Effector CD4-positive, alpha-beta T cell (primary cell): Measurements from ENCODE around the gene POU2F1.

Experiments used
- DNase-seq: peaks from one replicate; pipeline ENCODE4 v3.0.0-alpha.2; 2020

The POU2F1 gene

DNA sequence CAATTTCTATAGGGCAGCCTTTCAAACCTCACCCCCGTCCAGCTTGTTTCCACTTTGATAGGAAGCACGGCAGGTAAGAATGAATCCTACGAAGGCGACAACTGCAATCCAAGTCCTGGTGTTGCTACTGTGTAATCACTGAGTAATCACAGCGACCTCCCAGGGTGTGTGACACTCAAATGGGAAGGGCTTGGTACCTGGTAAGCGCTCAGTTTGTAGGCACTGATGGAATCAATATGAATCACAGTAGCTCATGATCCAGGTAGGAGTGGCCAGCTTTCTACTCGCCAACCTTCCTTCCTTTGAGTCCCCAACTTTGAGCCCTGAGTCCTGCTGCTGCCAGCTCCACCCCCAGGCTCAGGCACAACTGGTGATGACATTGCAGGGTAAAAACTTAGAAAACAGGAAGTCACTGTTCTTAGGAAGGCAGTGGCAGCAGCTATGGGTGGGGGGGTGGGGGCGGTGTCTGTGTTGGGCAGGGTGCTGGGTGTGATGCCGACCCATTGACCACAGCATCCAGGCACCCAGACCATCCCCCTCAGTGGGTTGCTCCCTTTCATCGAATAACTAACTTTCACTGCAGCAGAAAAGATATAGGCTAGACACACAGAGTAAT, 226.9 kb downstream of the POU2F1 start:
- DNase-seq = peak; percentile 70

DNA sequence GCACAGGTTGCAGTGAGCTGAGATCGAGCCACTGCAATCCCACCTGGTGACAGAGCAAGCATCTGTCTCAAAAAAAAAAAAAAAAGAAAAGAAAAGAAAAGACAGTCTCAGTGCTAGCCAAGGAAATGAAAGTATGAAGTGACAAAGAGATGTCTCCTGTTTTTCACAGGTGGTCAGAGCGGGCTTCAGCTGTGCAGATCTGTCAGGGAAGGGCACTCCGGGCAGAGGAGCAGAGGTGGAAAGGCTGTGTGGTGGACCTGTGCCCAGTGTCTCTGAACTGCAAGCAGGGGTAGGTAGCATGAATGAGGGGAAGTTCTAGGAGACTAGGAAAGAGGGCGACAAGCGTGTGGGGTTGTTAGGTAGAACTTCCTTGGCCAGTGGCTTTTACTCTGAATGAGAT, 230.2 kb downstream of the POU2F1 start:
- DNase-seq = no peak

DNA sequence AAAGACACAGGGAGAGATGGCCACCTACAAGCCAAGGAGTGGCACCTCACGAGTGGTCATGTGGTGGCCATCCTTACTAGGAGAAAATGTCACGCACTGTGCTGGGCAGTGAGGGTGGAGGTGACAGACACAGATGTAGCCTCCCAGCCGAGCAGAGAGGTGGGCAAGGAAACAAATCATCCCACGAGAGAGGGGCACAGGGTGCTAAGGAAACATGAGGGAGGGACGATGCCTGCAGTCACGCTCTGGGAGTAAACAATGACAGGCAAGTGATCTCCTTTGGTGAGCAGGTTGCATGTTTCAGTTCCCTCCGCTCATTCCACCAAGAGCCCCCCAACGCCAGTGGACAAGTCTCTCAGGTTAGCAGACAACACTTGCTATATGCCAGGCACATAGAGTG, 231.8 kb downstream of the POU2F1 start:
- DNase-seq = no peak

DNA sequence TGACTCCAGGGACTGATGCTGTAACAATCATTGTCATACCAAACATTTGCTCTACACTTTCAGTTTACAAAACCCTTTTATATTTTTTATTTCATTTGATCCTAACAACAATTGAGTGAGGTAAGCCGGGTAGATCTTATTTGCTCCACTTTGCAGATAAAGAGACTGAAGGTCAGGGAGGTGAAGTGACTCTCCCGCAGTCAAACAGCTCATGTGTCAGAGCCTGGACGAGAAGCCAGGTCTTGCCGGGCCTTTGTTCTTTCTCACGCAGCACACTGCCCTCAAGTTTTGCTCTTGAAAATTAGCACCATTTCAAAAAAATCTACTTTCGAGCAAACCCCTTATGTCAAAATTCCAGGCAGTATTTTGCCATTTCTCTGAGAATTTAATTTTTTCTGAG, 232.4 kb downstream of the POU2F1 start:
- no peak for DNase-seq

DNA sequence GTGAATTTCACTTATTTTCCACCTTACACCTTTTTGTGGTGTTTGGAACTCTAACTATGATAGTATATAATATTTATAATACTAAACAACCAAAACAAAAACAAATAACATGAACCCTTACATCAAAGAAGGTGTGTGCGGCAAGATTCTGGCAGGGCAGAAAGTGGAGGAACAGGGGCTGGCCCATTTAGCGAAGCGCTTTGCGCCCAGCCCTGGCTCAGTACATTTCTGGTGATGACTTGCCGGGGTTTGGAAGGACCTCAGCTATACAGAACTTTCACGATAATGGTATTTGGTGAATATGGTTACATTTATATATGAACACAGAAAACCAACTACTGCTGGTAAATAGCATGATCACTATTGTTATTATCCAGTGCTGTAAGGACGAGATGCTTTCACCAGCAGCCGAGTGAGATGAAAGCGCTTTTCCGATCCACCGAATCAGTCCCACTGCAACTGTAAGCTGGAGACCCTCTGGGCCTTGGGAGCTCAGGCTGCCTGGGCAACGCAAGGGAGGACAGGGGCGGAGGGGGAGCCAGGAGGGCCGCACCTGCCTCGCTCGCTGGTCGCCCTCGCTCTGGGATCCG, 233.7 kb downstream of the POU2F1 start:
- DNase-seq = no peak

DNA sequence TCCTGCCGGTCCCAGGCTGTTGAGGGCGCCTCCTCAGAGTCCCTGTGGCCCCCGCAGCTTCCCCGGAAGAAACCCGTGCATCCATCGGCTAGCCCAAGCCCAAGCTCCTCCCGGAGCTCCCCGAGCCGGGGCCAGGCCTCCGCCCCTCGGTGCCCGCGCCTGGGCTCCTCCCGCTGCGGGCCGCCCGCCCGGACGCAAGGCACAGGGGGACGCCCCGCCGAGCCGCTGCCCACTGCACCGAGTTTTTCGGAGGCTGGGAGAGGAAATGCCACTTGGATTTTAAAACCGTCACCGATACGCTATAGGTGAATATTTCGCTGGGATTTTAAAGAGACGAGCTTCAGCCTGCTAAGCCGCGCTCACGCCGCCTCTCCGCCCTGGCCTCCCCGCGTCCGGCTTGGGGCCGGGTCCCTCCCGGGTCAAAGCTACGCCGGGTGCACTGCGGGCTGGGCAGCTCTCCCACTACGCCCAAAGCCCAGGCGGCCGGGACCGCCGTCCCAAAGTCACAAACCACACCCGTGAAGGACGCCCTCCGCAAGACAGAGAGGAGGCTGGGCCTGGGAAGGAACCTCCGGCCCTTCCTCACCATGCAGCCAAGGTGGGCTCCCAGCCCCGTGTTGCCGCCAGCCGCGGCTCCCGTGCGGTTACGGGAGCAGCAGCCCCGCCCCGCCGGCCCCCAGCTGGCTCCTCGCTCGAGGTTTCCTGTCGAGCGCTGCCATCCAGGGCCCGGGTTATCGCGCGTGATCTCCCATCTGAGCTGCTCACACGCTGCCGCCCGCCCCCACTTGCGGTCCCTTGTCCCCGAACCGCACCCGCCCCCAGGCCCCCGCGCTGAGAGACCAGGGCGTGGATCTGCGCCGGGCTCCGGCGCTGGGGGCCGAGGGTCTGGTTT, 234.5 kb downstream of the POU2F1 start:
- DNase-seq = peak; percentile 78

DNA sequence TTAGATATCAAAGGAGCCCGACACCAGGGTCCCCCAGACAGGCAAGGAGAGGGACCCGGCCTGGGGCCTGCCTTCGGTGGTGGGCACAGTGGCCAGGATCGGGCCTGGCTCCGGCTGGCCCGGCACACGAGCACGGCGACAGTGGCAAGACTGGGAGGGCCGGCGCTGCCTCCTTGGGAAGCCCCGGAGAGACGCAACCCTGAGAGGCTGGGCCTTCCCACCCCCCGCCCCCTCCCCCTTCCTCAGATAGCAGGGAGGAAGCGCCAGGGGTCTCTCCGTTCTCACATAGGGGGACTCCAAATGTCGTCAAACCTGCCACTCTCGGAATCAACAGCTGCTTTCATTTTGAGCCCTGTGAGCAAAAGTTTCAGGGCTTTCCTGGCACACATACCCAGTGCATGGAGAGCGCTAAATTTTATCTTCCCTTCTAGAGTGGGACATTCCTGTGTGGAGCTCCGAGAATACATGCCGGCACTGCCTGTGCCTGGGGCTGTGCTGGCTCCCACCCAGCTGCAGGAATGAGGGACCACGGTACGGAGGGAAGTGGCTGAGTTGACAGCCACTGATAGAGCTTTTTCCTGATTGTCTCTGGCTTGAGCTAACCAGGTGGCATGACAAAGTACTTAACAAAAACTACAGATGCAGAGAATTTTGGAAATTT, 235.2 kb downstream of the POU2F1 start:
- DNase-seq = peak; percentile 53

DNA sequence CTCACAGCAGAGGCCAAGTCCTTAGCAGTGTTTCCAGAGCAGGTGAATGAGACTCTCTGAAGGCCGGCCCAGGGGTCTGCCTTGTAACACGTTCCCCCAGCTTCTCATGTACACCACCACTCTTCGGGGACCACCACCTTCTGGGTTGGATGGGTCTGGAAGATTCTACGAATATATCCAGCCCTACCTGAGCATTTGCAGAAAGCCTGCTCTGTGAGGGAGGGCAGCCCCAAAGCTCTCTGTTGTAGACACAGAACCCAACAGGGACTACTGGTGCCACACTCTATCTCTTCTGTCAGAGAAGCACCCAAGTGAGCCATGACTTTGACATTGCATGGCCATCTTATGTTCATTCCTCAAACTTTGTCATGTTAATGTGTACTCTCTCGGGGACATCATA, 235.8 kb downstream of the POU2F1 start:
- no peak for DNase-seq

DNA sequence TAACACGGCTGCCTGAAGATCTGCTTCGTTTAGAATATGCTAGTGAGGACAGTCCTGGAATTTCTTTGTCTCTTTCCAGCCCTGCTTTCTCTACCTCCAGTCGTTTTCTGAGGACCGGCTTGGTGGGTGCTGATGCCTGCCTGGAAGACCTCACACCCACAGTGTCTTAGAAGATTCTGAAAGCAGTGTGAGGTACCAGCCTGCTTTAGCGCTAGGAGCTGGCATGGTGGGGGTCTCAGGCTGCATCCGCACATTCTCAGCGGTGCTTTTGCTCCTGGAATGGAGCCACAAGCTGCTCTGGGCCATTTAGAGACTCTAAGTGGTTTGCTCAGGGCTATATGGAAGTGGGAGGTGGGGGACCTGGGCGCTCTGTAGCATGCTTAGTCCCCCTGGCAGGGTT, 236.2 kb downstream of the POU2F1 start:
- DNase-seq = no peak

DNA sequence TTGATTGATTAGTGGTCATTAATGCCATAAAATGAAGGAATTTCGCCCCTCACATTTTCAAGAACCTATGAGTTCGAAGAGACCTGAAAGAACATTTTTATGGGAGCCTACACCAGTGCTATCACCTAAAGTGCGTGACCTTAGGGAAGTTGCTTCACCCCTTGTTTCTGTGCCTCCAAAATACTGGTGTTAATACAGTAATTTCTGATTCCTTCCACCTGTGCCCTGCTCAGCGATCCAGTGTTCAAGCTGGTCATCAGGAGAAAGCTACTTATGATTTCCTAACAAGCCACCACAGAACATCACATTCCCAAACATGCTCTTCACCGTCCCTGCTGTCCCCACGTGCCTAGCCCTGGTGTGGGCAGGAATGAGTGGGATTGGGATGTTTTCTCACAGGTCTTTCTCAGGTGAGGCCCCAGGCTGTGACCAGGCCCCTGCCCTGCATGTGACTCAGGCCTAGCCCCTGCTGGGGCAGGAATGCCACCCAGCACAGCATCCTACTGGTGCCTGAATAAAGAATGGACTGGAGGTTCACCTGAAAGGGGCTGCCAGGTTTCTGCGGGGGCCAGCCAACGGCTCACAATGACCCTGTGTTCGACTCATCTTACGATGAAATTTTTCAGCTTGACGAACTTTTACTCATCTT, 237.4 kb downstream of the POU2F1 start:
- DNase-seq = no peak

DNA sequence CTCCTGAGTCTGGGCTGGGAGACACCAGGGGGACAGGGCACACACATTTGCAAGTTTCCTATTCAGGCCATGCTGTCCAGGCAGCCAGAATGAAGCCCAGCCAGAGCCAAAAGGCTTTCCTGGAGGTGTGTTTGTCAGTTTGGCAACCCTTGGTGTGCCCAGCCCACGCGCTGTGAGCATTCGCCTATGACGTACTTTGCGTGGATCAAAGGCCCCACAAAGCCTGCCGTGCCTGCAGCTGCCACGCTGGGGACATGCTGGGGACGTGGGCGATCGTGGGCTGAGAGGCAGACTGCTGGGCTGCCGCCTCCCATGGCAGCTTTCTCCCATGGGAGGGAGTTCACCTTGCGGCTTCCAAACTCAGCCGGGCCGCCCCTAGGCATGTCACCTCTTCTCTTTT, 240.2 kb downstream of the POU2F1 start:
- peak; percentile 60 for DNase-seq

DNA sequence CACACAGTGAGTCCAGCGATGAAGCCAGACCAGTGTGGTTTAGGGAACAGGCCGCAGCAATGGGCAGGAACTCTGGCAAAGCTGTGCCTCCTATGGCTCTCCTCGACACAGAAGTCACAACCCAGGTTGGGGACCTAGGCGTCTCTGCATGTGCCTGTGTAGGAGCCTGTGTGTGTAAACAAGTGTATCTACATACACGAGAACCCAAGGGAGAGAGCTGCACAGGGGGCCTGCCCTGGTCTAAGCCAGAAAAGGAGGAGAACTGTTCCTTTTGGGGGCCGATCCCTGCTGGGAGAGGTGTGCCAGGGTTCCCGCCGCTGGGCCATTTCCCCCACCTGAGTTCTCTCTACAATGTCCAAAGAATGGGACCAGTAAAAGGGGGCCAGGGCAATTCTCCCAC, 241.7 kb downstream of the POU2F1 start:
- DNase-seq = no peak

DNA sequence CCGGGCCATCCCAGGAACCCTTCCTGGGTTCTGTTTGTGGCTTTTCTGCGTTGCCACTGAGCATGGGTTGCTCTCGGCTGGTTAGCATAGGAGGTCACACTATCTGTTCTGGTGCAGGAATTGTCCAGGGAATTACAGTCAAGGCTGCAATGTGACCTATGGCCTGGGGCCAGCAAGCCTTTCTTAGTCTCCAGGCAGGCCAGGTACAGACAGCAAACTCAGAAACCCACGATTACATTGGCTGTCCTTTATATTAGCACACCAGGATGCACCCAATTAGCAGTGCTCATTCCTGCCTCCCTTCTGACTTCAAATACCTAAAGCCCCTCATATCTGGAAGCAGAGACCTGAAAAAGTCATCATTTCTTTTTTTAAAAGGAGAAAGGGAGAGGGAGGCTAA, 242.4 kb downstream of the POU2F1 start:
- DNase-seq = no peak

DNA sequence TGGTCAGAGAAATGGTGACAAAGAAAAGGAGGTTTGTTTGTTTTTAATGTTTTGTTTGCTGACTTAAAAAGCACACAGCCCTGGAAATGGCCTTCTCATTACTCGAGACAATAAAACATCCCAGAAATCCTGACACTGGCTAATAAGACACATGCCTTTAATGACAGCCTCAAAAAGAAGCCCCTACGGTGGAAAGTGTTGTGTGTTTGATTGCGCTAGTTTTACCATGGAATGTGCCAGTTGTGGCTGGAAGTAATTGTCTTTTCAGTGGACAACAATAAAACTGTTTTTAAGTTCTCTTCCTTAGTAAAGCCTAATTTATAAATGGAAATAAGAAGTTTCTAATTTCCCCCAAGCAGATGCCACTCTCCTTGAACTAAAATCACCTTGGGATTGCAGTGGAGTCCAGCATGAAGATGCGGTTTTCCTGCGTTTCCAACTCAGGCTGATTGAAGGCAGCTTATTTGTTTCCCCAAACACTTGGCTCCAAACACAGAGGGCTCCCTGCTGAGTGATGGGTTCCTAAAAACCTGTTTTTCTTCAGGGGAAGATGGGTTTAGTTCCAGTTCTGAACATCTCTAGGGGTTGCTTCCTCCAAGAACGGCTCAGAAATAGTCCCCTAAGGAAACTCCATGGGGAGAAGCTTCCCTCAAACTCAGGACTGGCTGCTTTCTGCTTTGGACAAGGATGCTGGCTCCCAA, 243.3 kb downstream of the POU2F1 start:
- no peak for DNase-seq

DNA sequence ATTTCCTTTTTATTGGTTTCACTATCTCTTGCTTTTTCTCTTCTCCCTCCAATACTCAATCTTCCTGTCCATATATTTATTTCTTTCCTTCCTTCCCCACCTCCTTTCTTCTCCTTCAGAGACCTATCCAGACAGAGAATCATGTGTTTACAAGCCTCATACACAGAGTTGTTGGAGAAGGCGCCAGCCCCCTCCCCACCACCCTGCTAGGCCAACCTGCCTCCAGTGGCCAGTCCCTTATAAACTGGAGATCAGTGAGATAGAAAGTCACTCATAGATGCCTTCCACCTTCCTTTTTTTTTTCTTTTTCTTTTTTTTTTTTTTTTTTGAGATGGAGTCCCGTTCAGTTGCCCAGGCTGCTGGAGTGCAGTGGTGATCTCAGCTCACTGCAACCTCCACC, 244.3 kb downstream of the POU2F1 start:
- no peak for DNase-seq

DNA sequence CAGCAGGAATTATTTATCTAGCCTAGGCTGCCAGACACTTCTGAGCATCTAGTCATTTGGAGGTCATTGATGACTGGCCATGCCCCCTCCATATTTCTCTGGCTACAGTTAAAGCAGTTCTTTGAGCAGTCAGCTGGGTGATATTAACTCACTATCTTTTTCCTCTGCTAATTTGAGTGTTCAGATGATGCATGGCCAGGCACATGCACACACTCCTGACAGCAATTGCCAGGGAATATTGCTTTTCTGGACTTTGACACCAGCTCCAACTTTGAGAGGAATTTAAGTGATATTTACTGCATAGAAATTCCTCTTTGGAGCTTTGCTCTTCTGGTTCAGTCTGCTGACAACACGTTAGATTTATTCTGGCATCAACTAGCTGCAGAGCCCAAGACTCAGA, 245.1 kb downstream of the POU2F1 start:
- DNase-seq = no peak

DNA sequence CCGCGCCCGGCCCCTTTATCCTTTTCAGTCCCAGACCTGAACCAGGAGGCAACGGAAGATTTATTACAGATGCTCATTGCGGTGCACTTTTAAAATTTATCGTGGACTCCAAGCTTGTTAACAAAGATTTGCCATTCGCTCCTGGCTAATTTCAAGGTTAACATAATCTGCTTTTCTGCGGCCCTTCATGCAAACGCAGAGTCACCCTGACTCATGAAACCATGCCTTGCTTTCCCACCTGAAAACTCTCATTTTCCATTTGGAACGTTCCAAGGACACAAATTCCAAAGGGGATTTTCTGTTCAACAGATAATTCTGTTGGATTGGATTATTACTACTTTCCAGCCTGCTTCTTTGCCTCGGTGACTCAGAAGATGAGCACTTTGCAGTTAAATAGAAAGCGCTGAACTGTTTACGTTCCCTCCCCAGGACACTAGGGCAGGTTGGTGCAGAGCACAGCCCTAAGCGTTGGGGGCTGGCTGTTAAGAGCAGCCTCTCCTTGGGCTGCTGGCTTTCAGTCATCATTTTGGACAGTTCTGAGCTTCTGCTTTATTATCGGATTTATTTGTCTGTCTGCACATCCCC, 246.5 kb downstream of the POU2F1 start:
- DNase-seq = no peak

DNA sequence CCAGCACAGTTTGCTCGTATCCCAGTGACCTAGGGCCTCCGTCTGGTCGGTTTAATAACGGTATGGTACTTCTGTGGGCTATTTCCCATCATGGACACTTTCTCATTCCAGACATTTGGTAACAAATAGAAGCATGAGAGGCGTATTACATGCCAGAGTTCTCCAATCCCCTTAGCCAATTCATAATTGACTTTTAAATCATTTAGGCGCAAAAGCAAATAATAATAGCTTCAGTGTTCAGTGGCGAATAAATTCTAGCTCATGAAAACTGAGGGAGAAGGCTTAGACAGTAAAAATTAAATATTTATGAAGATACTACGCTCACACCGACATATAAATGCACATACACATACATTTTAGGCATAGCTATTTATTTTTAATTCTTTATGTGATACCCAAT, 247.1 kb downstream of the POU2F1 start:
- DNase-seq = no peak

DNA sequence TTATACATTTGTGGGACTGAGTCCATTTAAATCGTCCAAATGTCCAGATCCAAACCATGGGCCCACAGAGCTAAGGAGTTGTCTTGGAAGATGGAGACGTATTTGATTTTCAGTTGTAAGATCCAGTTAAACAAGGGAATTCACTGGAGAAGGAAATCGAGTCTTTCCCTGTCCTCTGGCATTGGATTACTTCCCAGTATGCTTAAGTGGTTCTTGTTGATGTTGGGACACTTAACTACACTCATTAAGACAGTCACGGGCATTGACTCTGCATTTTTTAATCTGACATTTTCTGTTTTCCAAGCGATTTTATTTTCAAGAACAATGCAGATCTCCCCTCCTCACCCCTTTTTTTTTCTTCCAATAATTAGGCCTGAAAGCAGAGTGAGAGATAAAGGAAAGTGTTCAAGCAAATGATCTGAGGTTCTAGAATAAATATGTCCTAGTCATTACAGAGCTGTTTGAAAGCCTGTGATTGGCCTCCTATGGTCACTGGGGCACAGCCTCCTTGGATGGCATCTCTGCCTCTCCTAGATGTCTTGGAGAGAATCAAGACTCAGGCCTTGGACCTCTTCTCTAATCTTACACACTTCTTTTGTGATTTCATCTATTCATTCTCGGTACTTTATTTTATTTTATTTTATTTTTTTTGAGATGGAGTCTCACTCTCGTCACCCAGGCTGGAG, 248.7 kb downstream of the POU2F1 start:
- DNase-seq = no peak

DNA sequence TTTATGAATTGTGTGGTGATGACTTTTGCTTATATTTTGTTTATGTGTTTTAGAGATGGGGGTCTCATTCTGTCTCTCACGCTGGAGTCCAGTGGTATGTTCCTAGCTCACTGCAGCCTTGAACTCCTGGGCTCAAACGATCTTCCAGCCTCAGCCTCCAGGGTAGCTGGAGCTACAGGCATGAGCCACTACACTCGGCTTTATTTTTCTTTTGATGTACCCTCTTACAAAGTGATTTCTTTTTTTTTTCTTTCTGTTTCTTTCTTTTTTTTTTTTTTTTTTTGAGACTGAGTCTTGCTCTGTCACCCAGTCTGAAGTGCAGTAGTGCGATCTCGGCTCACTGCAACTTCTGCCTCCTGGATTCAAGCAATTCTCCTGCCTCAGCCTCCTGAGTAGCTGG, 250.9 kb downstream of the POU2F1 start:
- no peak for DNase-seq

DNA sequence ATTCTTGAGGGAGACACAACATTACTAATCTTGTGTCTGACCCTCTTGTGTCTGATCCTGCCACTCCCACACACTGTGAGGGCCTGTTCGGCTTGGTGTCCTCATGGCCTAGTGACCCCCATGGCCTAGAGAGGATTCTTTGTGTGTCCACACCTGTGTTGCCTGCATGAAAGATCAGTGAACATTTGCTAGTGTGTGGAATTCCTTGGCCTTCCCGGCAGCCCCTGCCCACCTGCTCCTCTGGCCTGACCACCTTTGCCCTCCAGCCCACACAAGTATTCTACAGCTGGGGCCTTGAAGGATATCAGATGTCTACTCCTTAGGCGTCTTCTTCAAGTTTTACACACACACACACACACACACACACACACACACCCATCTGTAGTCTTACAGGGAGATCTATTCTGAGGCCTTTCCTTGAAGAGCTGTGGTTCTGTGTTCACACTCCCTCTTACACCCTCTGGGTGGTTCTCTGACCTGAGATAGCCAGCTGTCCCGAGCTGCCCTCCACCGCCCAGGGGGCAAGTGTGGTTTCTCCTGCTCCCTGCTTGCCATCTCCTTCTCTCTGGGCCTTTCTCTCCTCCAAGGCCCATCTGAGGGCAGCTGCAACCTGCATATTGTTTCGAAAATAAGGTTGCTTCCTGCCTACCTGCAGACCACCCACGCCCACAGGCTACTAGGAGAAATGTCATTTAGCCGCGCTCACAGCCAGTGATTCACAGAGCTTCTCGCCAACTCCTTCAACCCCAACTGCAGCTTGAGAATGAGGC, 252.3 kb downstream of the POU2F1 start:
- no peak for DNase-seq
